ENCODE data around the gene GIPC2. TPM values are rescaled to one million over a fixed set of nuclear protein-coding genes. Genes with fewer than 3 reads are reported as not detected.

The GIPC2 gene
- total RNA-seq, 1 donor from 2014 or later: 2.5 TPM

GRCh38 chr1:78045563-78045925, 222 bp upstream of the GIPC2 start:
- peak; percentile 21 for DNase-seq
- Histone ChIP-seq H3K27ac (replicated peaks) (peak overlapping the region; percentile 80), H3K4me3 (peak overlapping the region; percentile 92), H3K9me3 (replicated peaks) (no peaks in the 10 kb centered on the region), H3K4me1 (peaks cover 47% of the 10 kb centered on the region), H3K36me3 (no peaks in the 10 kb centered on the region), H3K27me3 (ENCODE audit: low read depth) (no peaks in the 10 kb centered on the region)
- intact Hi-C loops (cut with micrococcal nuclease): no loop called here
- TF ChIP-seq CTCF (IDR thresholded peaks at IDR 0.05; ENCODE audit: borderline replicate concordance): no peak

DNA sequence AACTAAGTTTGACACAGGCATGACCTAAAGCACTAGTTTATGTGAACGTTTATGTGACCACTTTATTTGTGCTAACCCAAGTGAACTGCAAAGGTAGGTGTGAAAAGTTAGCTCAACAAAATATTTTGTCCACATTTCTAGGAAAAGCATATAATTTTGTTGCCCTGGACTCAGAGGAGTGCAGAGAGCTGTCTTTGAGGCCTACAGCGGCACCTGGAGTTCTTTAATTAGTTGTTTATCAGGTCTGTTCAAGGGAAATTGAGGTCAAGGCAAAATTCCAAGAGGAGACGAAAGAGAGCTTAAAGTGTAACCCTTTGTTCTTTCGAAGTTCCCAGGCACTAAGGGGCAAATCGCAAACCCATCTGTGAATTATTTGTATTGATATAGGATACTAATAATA, 1.3 kb downstream of the GIPC2 start:
- H3K27ac ChIP-seq (replicated peaks): peak overlapping the region; percentile 80
- no peaks in the 10 kb centered on the region for H3K36me3 ChIP-seq
- intact Hi-C loops (cut with micrococcal nuclease): no loop called here
- peak overlapping the region; percentile 92 for H3K4me3 ChIP-seq
- no peak for DNase-seq
- no peaks in the 10 kb centered on the region for H3K27me3 ChIP-seq (ENCODE audit: low read depth)
- no peaks in the 10 kb centered on the region for H3K9me3 ChIP-seq (replicated peaks)
- H3K4me1 ChIP-seq: peaks cover 50% of the 10 kb centered on the region
- peak; percentile 16 for TF ChIP-seq CTCF (IDR thresholded peaks at IDR 0.05; ENCODE audit: borderline replicate concordance)

DNA sequence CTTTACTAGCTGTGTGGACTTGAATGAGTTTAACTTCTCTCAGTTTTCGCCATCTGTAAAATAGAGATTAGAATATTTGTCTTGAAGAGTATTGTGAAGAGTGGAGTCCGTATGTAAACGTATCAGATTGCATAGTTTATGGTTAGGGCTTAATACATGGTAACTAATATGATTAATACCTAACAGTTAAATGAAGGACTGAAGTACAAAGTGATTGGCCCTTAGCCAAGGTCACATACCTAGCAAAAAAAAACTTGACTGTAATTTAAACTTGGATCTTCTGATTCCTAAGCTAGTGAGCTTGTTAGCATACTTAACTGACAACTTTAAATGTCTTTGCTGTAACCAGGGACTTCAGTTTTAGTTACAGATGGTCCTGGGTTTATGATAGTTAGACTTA, 1.9 kb downstream of the GIPC2 start:
- Histone ChIP-seq H3K4me3 (peak overlapping the region; percentile 92), H3K36me3 (no peaks in the 10 kb centered on the region), H3K9me3 (replicated peaks) (no peaks in the 10 kb centered on the region), H3K4me1 (peaks cover 55% of the 10 kb centered on the region), H3K27ac (replicated peaks) (peak overlapping the region; percentile 80), H3K27me3 (ENCODE audit: low read depth) (no peaks in the 10 kb centered on the region)
- intact Hi-C loops (cut with micrococcal nuclease): no loop called here
- TF ChIP-seq CTCF (IDR thresholded peaks at IDR 0.05; ENCODE audit: borderline replicate concordance): no peak
- no peak for DNase-seq

DNA sequence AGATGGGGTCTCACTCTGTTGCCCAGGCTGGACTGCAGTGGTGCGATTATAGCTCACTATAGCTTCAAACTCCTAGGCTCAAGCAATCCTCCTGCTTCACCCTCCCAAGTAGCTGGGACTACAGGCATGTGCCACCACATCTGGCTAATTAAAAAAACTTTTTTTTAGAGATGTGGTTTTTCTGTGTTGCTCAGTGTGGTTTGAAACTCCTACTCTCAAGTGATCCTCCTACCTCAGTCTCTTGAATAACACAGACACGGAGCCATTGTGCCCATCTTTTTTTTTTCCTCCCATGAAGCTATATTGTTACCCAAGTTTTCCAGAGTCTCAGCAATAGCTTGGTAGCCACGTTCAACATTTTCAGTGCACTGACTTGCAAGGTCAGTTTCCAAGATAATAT, 2.7 kb downstream of the GIPC2 start:
- H3K4me1 ChIP-seq: peaks cover 63% of the 10 kb centered on the region
- H3K27me3 ChIP-seq (ENCODE audit: low read depth): no peaks in the 10 kb centered on the region
- H3K4me3 ChIP-seq: no peak overlapping the region
- no peak for DNase-seq
- H3K36me3 ChIP-seq: no peaks in the 10 kb centered on the region
- no peaks in the 10 kb centered on the region for H3K9me3 ChIP-seq (replicated peaks)
- peak overlapping the region; percentile 80 for H3K27ac ChIP-seq (replicated peaks)
- no peak for TF ChIP-seq CTCF (IDR thresholded peaks at IDR 0.05; ENCODE audit: borderline replicate concordance)
- intact Hi-C loops (cut with micrococcal nuclease): no loop called here

DNA sequence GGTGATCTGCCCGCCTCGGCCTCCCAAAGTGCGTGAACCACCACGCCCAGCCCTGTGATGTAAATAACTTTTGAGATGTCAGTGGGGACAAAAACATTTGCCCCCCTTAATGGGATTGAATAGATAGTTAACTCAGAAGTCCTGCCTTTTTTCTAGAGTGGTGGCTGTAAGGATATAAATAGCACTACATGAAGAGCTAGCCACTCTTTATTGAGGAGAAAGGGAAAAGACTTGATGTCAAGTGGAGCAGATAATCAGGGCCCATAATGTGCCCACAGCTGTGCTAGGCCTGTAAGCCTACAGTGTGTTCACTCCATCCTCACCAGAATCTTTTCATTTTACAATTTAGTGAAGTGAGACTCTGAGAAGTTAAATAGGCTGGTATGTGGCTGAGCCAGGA, 3.6 kb downstream of the GIPC2 start:
- intact Hi-C loops (cut with micrococcal nuclease): no loop called here
- peaks cover 68% of the 10 kb centered on the region for H3K4me1 ChIP-seq
- no peaks in the 10 kb centered on the region for H3K36me3 ChIP-seq
- H3K9me3 ChIP-seq (replicated peaks): no peaks in the 10 kb centered on the region
- DNase-seq: no peak
- H3K27ac ChIP-seq (replicated peaks): peak overlapping the region; percentile 80
- TF ChIP-seq CTCF (IDR thresholded peaks at IDR 0.05; ENCODE audit: borderline replicate concordance): no peak
- H3K27me3 ChIP-seq (ENCODE audit: low read depth): no peaks in the 10 kb centered on the region
- H3K4me3 ChIP-seq: no peak overlapping the region

GRCh38 chr1:78051005-78051404, 5.2 kb downstream of the GIPC2 start:
- Histone ChIP-seq H3K4me3 (no peak overlapping the region), H3K36me3 (no peaks in the 10 kb centered on the region), H3K27me3 (ENCODE audit: low read depth) (no peaks in the 10 kb centered on the region), H3K27ac (replicated peaks) (no peak overlapping the region), H3K4me1 (peaks cover 66% of the 10 kb centered on the region), H3K9me3 (replicated peaks) (no peaks in the 10 kb centered on the region)
- no peak for TF ChIP-seq CTCF (IDR thresholded peaks at IDR 0.05; ENCODE audit: borderline replicate concordance)
- intact Hi-C loops (cut with micrococcal nuclease): no loop called here
- no peak for DNase-seq
